ENCODE measurements around the gene DERL3. TPM values are rescaled to one million over a fixed set of nuclear protein-coding genes. Genes with fewer than 3 reads are reported as not detected.

The DERL3 gene
- total and polyA plus RNA-seq, 2 donors (not counting 1 experiment from before 2014, with no cell fraction given), result 77.0 to 142 TPM

GRCh38 chr22:23833911-23834317, 4.9 kb downstream of the DERL3 start:
- Histone ChIP-seq H2AFZ (ENCODE audit: insufficient read depth, low read depth, low read length, poor library complexity, severe bottlenecking) (no peak overlapping the region), H3K4me1 (ENCODE audit: control insufficient read depth in 2 of 2, insufficient read depth in 2 of 2, low read length in 2 of 2) (peaks cover 31 to 47% of the 10 kb centered on the region in 2 donors), H3K9me3 (ENCODE audit: control extremely low read depth in 1 of 3, control insufficient read depth in 2 of 3, insufficient read depth in 1 of 3, low read length in 2 of 3) (no peaks in the 10 kb centered on the region), H3K4me2 (replicated peaks; ENCODE audit: low read depth, low read length, poor library complexity, severe bottlenecking) (no peak overlapping the region), H3K27me3 (replicated peaks in 1 of 4; ENCODE audit: control extremely low read depth in 1 of 4, control insufficient read depth in 3 of 4, insufficient read depth in 4 of 4, low read length in 3 of 4) (no peaks in the 10 kb centered on the region), H3K79me2 (ENCODE audit: control insufficient read depth, insufficient read depth, low read length) (peaks cover 45% of the 10 kb centered on the region), H3K9ac (ENCODE audit: low read length) (no peak overlapping the region), H4K20me1 (ENCODE audit: control insufficient read depth, insufficient read depth, low read length, poor library complexity, severe bottlenecking) (peaks cover 48% of the 10 kb centered on the region), H3K27ac (ENCODE audit: low read length in 2 of 2) (no peak overlapping the region), H3K4me3 (ENCODE audit: control extremely low read depth in 1 of 5, extremely low read depth in 1 of 5, insufficient read depth in 1 of 5, low read depth in 2 of 5, low read length in 4 of 5) (no peak overlapping the region), H3K36me3 (replicated peaks in 1 of 2; ENCODE audit: control extremely low read depth in 1 of 2, control insufficient read depth in 1 of 2, extremely low read depth in 1 of 2, insufficient read depth in 2 of 2, low read length in 1 of 2) (peaks cover 0 to 74% of the 10 kb centered on the region in 2 experiments)
- no peak for TF ChIP-seq CTCF (IDR thresholded peaks at IDR 0.05)
- no peak for TF ChIP-seq EZH2 (IDR thresholded peaks at IDR 0.05; ENCODE audit: borderline replicate concordance, insufficient read depth, low read depth, low read length, poor library complexity, severe bottlenecking)
- CTCF ChIA-PET, result interaction anchor here (0.5 kb wide), 1 partner anchor 24 kb away, joined by 3 read pairs; no protein-coding TSS in a partner anchor
- Mint-ChIP-seq H3K4me1 (peaks cover 58% of the 10 kb centered on the region), H3K9me3 (ENCODE audit: insufficient read depth) (no peaks in the 10 kb centered on the region), H3K4me3 (no peak overlapping the region), H3K27ac (no peak overlapping the region), H3K27me3 (no peaks in the 10 kb centered on the region)
- WGBS (ENCODE audit: insufficient coverage), result 96% methylated on average over 6 of the region's 13 CpGs
- POLR2A ChIA-PET, result interaction anchor here (1.3 kb wide), 1 partner anchor 15 kb away, joined by 4 read pairs; no protein-coding TSS in a partner anchor
- peak; percentile 8 for DNase-seq
- no peak for ATAC-seq (ENCODE audit: low read depth)
- intact Hi-C loops (cut with micrococcal nuclease), result loop anchor here (10.0 kb wide), 1 partner anchor 601 kb away; no protein-coding TSS in a partner anchor

- H3K4me3 ChIP-seq (ENCODE audit: control extremely low read depth in 1 of 5, extremely low read depth in 1 of 5, insufficient read depth in 1 of 5, low read depth in 2 of 5, low read length in 4 of 5), result no peak overlapping the region
- H3K9ac ChIP-seq (ENCODE audit: low read length), result no peak overlapping the region
- TF ChIP-seq CTCF (IDR thresholded peaks at IDR 0.05), result no peak
- TF ChIP-seq EZH2 (IDR thresholded peaks at IDR 0.05; ENCODE audit: borderline replicate concordance, insufficient read depth, low read depth, low read length, poor library complexity, severe bottlenecking), result no peak
- 90% methylated on average over 16 of the region's 16 CpGs for WGBS (ENCODE audit: insufficient coverage)
- no peaks in the 10 kb centered on the region for H3K9me3 ChIP-seq (ENCODE audit: control extremely low read depth in 1 of 3, control insufficient read depth in 2 of 3, insufficient read depth in 1 of 3, low read length in 2 of 3)
- no peaks in the 10 kb centered on the region for H3K9me3 Mint-ChIP-seq (ENCODE audit: insufficient read depth)
- no peak overlapping the region for H3K27ac Mint-ChIP-seq
- no peaks in the 10 kb centered on the region for H3K27me3 Mint-ChIP-seq
- H3K27ac ChIP-seq (ENCODE audit: low read length in 2 of 2), result peak overlapping the region in 1 of 2 donors; percentile 20
- ATAC-seq (ENCODE audit: low read depth) (no peak), DNase-seq (peak; percentile 10)
- POLR2A ChIA-PET, result no interaction called here
- peaks cover 58% of the 10 kb centered on the region for H3K4me1 Mint-ChIP-seq
- peaks cover 52% of the 10 kb centered on the region for H3K79me2 ChIP-seq (ENCODE audit: control insufficient read depth, insufficient read depth, low read length)
- peaks cover 54% of the 10 kb centered on the region for H4K20me1 ChIP-seq (ENCODE audit: control insufficient read depth, insufficient read depth, low read length, poor library complexity, severe bottlenecking)
- no peak overlapping the region for H2AFZ ChIP-seq (ENCODE audit: insufficient read depth, low read depth, low read length, poor library complexity, severe bottlenecking)
- intact Hi-C loops (cut with micrococcal nuclease), result loop anchor here (10.0 kb wide), 1 partner anchor 602 kb away; no protein-coding TSS in a partner anchor
- CTCF ChIA-PET, result no interaction called here
- H3K36me3 ChIP-seq (replicated peaks in 1 of 2; ENCODE audit: control extremely low read depth in 1 of 2, control insufficient read depth in 1 of 2, extremely low read depth in 1 of 2, insufficient read depth in 2 of 2, low read length in 1 of 2), result peaks cover 0 to 79% of the 10 kb centered on the region in 2 experiments
- peaks cover 30 to 46% of the 10 kb centered on the region in 2 donors for H3K4me1 ChIP-seq (ENCODE audit: control insufficient read depth in 2 of 2, insufficient read depth in 2 of 2, low read length in 2 of 2)
- H3K4me3 Mint-ChIP-seq, result no peak overlapping the region
- no peak overlapping the region for H3K4me2 ChIP-seq (replicated peaks; ENCODE audit: low read depth, low read length, poor library complexity, severe bottlenecking)
- no peaks in the 10 kb centered on the region for H3K27me3 ChIP-seq (replicated peaks in 1 of 4; ENCODE audit: control extremely low read depth in 1 of 4, control insufficient read depth in 3 of 4, insufficient read depth in 4 of 4, low read length in 3 of 4)
These were observed 5.6 kb downstream of the DERL3 start for GRCh38 chr22:23833017-23833751.

All from B cell (primary cell).